SKM-1 treated with dmso at 0.1 percent for 144 hours (cell line): Measurements from ENCODE around the gene SLIT3.
"Not testable (repeated sequence)": the region's sequence is repeated elsewhere in the genome, so short reads cannot be mapped to it uniquely, and the experiment has no call there.

Source experiments
- DNase-seq: peaks from one replicate; lab custom pipeline; 2025; ENCODE audit not compliant: unreplicated experiment; lab: John Stamatoyannopoulos, UW

Gene SLIT3

DNA sequence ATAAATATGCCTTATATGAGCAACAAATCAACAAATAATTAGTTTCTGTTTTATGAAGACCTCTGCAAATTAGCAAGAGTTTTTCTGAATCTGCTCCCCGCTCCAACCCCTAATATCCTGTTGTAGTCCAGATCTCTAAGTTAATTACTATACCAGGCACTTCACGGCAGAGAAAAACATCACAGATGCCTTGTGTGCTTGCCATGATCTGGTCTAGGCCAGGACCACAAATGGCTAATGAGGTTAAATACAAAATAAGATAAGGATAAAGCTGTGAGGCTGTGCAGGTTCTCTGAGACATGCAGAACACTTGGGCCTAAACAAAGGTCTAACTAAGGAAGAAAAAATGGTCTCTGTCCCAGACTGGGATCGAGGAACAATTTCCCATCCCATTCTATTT is 150.8 kb downstream of the SLIT3 start:
- no peak for DNase-seq

DNA sequence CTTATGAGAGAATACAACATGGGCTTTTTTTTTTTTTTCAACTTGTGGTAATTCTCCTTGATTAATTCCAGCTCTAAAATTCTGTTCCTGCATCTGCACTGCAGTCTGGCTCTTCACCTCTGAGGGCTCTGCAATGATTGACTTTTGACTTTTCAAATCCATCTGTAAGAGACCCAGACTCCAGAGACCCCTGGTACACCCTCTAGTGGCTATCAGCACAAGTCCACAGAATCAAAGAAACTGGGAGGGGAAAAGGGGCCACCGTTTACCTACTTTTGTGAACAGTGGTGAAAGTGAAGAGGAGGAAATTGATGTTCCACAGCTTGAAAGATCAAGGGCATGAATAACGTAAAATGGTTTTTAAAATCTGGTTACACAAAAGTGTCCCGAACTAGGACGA is 151.6 kb downstream of the SLIT3 start:
- no peak for DNase-seq

DNA sequence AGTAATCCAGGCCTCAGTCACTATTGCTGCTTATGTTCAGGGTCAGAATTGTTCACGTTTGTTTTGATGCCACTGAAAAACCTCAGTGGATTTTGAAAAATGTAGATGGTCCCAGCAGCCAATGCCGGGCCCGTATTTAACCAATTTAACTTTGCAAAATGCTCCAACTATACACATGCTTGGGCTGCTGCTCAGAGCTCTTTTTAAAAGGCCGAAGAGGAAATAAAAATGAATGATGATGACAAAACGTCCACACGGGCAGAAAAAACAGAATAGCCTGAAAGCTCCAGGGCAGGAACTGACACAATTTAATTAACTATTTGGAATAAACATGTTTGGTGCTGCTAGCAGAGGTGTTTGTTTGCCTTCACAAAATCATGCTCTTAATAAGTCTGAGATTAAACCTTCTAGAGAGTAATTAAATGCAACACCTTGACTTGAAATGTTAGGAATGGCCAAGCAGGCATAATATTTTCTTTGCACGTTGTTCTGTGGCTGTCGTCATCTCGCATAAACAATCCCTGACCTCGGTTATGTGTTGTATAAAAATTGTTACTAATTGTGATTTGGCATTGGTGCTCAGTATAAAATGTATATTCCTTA is 152.7 kb downstream of the SLIT3 start:
- DNase-seq = no peak

DNA sequence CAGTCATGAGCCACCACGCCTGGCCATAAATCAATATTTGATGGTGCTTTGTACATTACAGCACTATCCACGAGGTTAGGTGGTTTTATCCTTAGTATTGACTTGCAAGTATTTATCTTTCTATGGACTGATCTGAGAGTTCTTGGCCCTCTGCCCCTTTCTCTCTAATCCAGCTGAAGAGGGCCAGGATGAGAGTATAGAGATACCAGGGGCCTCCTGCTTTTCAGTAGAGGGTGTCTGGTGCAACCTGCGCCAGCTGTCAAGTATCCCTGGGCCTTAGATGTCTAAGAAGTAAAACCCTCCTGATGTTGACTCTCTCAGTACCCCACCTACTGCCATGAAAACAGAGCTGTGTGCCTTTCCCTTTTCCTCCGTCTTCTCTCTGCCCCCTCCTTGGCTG is 153.4 kb downstream of the SLIT3 start:
- DNase-seq = no peak

DNA sequence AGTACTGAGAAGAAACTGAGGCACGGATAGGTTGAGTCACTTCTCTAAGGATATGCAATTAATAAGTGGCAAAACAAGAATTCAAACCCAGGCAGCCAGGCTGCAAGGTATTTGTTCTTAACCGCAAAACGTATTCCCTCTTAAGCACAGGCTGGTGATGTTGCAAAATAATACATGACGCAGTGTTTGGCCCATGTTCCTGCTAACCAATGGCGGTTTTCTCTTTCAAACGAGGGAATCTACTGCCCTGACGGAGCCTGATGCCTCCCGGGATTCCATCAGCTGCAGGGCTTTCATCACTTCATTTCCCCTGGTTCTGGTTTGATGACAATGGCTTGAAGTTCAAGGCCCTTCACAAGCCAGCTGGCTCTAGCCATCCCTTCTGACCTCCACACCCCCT is 154.8 kb downstream of the SLIT3 start:
- no peak for DNase-seq

DNA sequence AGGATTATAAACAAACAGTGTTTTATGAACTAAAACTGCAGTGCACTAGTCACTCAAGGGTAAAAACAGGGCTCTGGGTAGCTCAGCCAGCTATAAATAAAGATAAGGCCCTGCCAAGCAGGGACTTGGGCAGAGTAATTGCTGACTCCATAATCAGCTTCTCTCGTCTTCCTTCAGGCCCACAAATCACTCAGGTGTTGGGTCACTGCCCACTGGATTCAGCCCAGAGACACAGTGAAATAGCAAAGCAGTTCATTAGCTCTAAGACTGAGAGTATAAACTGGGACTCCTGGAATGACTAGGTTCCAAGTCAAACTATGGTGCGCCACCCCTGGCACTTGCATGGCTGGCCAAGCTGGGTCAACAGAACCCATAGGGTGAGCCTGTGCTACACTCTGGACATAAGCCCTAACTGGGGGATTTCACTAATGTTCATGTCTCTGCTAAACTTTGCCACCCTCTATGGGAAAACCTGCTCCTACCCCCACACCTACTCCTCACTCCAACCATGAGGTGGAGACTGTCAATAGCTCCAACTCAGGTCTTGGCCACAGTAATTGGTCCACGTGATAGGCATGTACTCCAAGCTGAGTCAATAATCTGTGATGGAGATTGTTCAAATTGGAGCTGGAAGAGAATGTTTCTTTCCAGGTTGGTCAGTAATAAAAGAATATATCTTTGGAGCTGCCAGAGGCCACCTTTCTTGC is 158.5 kb downstream of the SLIT3 start:
- DNase-seq = no peak

DNA sequence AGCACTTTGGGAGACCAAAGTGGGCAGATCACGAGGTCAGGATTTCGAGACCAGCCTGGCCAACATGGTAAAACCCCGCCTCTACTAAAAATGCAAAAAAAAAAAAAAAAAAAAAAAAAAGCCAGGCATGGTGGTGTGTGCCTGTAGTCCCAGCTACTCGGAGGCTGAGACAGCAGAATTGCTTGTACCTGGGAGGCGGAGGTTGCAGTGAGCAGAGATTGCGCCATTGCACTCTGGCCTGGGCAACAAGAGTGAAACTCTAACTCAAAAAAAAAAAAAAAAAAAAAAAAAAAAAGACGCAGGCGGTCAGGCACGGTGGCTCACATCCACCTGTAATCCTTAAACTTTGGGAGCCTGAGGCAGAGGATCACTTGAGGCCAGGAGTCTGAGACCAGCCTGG is 160.7 kb downstream of the SLIT3 start:
- not testable (repeated sequence) for DNase-seq

DNA sequence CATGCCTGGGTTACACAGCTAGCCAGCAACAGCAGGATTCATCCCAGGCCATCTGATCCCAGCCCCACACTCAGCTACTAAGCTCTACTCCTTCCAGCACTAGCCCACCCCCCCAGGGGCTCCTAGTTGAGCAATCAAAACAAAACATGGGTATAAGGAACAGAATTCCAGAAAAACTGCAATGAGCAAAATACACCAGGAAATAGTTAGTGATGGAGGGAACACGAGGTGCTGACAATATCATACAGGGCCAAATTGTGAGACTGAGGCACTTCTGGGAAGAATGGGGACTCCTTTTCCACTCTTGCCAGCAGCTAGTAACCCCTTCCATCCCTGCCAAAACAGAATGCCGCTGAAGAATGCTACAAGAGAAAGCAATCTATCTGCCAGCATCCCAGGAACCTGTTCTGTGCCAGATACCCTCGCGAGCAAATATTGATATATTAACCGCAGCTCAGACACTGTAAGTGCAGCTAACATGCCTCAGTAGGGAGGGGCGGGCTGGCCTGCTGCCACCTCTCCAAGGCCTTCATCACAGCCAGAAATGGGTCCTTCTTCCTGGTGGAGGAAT is 161.4 kb downstream of the SLIT3 start:
- no peak for DNase-seq

DNA sequence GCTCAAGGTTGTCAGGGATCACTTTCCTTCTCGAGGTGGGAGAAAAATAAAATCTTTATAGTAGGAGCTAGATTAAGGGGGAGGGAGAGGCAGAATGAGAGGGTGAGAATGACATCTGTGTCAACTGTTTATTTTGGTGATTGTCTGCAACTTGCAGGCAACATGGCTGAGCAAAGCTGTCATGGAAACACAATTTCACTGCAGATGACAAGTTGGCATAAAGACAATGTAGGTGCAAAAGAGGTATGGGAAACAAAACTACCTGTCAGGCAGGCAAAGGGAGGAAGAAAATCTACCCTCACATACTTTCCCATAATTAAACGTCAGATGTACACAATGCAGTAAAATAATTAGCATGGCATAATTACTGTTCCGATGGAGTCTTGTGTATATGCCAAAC is 167.4 kb downstream of the SLIT3 start:
- no peak for DNase-seq

DNA sequence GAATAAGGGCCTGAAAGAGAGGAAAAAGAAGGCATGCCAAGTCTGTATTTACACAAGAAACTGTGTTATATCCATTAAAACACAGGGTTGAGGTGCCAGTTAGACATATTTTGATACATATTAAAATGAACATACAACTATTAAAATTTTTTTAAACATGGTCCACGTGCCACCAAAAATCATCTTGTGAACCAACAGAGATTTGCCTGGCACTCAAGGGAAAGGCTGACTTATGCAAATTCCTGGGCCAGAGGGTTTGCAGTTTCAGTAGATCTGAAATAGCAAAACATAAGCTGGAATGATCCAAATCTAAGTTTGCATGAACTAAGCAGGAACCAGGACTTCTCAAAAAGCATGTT is 168.7 kb downstream of the SLIT3 start:
- no peak for DNase-seq

DNA sequence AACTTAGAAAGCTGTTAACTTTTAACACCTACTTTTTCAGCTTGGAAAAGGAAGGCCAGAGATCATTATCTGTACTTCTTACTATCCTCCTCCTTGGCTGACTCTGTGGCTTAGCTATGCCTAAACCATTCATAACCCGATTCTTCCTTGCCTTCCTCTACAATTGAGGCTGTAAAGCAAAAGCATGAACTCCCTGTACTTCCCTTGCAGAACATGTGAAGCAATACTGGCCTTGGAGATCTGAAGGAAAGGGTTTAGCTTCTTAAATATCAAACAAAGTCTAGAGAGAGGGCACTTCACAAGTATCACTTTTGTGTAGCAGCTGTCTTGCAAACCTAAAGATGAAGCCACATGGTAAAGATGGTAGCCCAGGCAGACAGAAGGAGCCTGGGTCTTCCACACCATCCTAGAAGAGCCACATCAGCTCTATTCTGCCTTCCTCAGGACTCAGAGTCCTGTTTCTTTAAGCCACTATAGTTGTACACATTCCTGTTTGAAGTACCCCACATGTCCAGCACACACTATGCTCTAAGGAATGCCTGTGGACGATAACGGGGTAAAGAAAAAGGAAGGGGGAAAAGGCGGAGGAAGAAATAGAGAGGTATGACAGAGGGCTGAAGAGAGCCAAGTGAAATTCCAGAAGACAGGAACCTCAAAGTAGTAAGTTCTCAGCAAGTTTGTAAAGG is 169.2 kb downstream of the SLIT3 start:
- DNase-seq = no peak

DNA sequence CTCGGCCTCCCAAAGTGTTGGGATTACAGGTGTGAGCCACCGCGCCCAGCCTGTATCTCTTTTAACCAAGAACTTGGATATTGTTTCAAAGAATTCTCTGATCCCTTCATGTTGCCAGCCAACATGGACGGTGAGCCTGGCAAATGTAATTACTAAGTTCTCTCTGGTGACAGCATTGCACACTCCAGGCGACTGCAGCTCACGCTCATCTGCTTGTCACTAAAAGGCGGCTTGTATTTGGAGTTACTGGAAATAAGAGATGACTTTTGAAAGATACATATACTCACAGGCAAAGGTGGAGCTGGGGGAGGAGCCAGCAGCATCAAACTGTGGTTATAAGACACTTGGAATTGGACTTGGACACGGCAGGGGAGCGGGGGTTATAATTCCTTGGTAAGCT is 172.3 kb downstream of the SLIT3 start:
- DNase-seq = no peak

DNA sequence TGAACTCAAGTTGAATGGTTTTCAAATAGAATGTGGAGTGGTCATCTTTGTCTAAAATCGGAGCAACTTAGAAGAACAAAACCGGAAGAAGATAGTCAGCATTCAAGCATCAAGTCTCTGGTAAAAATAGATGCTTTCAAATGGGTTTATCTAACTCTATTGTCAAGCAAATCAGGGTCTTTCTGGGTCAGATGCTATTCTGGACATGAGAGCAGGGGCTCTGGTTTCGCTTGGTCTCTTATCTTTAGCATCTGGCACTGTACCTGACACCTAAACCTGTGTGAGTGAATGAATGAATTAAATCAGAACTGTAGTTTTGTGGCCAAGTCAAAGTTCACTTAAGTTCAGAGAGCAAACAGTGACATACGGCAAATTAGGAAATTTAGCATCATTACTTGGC is 173.5 kb downstream of the SLIT3 start:
- DNase-seq = no peak

DNA sequence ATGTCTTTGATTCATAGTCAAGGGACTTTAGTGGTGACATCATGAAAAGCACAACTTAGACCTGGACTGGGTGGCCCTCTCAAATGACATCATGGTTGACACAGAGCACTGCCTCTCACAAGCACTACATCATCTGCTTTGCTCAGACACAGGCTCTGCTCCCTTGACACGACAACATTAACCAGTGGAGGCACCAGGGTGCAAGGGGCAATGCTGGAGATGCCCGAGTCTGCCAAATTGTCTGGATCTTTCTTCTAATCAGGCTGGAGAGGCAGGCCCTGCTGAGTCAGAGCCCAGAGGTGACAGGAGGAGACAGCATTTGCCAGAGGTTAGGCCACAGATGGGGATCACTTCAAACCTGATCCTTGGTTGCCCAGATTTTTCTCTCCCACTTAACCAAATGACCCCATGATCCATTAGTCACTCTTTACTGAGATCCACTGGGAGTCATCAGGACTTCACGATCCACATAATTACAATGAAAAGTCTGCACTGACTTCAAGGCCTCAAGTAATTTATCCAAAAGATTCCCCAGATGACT is 174.4 kb downstream of the SLIT3 start:
- DNase-seq = no peak

DNA sequence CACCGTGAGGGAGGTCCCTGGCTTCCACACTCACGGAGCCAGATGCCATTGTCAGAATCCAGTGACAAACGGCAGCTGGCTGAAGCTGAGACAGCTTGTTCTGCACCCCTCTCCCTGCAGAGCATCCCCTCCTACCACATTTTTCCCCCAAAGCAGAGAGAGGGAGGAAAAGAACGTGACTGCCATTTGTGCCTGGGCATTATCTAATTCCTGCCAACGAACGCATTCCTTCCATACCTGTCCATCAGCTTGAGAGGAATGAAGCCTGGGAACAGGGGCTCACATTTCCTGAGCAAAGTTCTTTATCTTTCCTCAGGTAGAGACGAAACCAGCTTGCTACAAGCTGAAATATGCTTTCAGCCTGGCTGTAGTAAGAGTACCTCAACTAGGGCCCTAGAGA is 175.4 kb downstream of the SLIT3 start:
- no peak for DNase-seq

DNA sequence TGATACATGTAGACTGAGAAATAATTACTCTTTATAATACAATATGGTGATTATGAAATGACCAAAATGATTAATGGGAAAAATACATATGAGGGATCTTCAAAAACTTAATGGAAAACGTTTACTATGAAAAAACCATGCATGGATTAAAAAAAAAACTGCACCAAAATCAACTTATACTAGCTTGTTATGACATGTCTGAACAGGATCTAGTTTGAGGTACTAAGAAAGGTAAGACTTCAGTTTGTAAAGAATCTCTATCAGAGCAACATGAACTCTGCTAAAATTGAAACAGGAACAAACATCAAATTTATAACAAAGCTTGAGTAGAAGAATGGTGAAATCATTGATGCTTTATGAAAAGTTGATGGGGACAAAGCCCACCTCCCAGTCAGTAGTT is 178.0 kb downstream of the SLIT3 start:
- no peak for DNase-seq

DNA sequence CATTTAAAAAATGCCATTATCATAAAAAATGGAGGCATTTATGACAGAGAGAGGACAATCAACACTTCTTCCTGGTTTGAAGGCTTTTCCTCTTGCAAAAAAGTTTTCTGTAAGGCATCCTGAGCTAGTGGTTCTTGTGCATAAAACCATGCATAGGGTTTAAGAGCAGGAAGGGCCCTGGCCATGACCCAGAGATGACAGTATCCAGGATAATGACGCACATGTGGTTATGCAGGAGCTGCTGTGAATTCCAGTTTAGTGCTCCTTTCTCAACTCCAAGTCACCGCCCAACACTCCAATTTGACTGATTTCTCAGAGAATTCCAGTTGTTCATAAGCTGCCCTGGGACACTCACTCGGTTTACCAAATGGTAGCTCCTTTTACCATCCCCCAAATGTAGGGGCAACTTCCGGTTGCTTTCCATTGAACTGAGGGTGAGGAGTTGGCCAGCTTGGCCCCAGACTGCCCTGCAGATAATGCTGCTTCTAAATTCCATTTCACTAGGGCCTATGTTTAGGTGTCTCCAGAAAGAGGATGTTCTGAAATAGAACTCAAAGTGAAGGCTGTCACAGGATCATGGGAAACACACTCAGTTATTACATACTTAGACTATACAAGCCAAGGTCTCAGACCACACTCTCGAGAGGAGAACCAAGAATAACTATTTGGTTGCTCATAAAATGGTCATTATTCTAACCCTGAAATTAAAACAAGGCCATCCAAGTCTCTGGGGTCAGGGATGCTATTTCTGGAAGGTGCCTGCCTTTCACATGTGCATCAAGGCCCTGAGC is 179.1 kb downstream of the SLIT3 start:
- DNase-seq = no peak

DNA sequence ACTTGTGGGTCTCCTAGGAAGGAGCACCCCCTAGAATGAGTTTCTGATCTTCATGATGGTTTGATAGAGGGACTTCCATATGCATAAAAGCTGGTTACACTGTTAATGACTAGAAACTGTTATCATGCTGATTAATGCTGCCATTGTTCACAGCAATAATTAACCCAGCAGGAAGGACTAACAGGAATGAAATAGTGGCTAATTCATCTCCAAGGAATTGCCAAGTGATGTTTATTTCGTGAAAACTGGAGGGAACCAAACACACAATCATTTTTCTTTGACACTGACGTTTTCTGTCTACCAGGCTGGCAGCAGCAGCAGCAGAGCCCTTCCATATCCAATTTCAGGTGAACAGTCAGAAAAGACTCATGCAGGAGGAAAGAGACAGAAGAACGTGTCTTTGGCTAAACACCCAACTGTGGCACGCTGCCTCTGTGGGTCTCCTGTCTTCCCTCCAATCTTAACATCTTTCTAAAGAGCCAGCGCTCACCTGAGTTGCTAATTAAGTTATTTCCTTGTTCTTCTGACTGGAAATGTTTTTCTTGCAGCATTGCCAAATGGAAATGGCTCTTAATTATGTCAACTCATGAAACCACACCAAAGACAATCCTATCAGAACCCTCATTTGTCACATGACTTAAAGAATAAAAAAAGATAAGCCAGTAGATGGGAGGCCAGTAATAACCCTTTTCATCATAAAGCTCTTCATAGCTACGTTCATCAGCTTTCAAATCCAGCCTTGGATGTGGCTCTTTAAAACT is 181.5 kb downstream of the SLIT3 start:
- no peak for DNase-seq

DNA sequence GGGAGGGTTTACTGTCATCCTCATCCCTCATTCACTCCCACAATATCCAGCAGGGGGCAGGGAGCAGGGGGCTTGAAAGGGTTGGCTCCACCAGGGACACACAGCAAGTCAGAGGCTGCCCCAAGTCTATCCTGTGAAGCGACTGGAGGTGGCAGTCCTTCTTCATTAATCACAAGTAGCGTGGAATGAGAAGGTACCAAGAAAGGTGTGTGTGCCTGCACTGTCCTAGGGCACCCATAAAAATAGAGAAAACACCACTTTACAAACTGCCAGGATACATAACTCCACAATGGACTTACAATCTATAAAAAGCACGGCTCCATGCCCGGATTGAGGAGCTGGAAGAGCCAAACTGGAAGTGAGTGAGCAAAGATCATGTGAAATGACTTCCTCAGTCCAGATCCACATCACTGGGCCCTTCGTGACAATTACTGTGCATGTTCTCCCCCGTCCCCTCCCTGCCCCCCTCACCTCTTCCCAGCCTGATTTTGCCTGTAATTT is 183.9 kb downstream of the SLIT3 start:
- DNase-seq = no peak

DNA sequence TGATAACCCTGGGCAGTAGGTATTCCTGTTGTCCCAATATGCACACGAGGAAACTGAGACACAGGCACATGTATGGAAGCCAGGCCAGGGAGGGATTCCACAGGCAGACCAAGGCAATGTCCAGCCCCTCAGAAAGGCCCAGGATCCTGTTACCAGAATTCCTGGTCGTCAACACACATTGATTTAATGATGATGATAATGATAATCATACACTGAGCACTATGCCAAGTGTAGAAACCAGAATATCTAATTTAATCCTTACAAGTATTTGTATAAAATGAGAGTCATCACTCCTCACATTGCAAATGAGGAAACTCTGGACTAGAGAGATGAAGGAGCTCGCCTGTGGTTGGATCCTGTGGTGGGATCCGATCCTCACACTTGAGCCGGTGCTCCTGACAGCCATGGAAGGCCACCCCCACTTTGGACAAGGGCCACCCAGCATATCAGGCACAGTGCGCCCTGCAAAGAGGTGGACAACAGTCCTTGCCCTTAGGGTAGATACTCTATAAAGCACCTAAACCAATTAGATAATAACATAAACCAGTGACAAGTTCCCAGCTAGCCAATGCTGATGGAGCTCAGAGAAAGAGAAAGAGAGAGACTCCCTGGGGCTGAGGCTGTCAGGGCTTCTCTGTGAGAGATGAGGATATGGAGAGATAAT is 185.3 kb downstream of the SLIT3 start:
- no peak for DNase-seq
